Neuronal stem cell (in vitro differentiated cells): ENCODE results near the gene GPSM1.

ENCODE experiments used
- DNase-seq: peaks from one replicate; pipeline ENCODE4 v3.0.0-alpha.2; 2013; ENCODE audit warnings: low spot score
- H2AFZ ChIP-seq: one replicate; pipeline ENCODE4 v1.6.1; 2013; ENCODE audit warnings: mild to moderate bottlenecking, low read length, inconsistent platforms
- H2AK5ac ChIP-seq: 2 replicates; pipeline ENCODE4 v1.6.1; 2013; ENCODE audit warnings: low read depth, mild to moderate bottlenecking, inconsistent platforms, low read length, moderate library complexity, mixed read lengths
- H2BK120ac ChIP-seq: 2 replicates; pipeline ENCODE4 v1.6.1; 2013; ENCODE audit warnings: low read depth, mild to moderate bottlenecking, inconsistent platforms, low read length, moderate library complexity, mixed read lengths
- H2BK12ac ChIP-seq: one replicate; pipeline ENCODE4 v1.6.1; 2013; ENCODE audit warnings: low read length, inconsistent platforms
- H2BK15ac ChIP-seq: 2 replicates; pipeline ENCODE4 v1.6.1; 2013; ENCODE audit warnings: mild to moderate bottlenecking, low read length, inconsistent platforms, mixed read lengths
- H2BK5ac ChIP-seq: one replicate; pipeline ENCODE4 v1.6.1; 2013; ENCODE audit warnings: inconsistent platforms, mild to moderate bottlenecking, low read length, moderate library complexity
- H3K14ac ChIP-seq: one replicate; pipeline ENCODE4 v1.6.1; 2013; ENCODE audit warnings: low read length, inconsistent platforms
- H3K18ac ChIP-seq: 2 replicates; pipeline ENCODE4 v1.6.1; 2013; ENCODE audit warnings: low read length, inconsistent platforms
- H3K23ac ChIP-seq: 2 replicates; pipeline ENCODE4 v1.6.1; 2013; ENCODE audit warnings: low read depth, mild to moderate bottlenecking, mixed read lengths, low read length, inconsistent platforms; ENCODE audit not compliant: poor library complexity
- H3K27ac ChIP-seq: replicated peaks from 3 replicates; pipeline ENCODE4 v1.5.1; 2013; ENCODE audit warnings: low read length, inconsistent platforms
- H3K27me3 ChIP-seq, 3 experiments: 2 replicates each; pipeline ENCODE4 v1.6.1; 2013; ENCODE audit warnings: low read length in 3 of 3, mild to moderate bottlenecking in 2 of 3, inconsistent platforms in 1 of 3, low read depth in 1 of 3, mixed read lengths in 1 of 3, moderate library complexity in 1 of 3; ENCODE audit not compliant: control insufficient read depth in 3 of 3, insufficient read depth in 3 of 3
- H3K36me3 ChIP-seq, 2 donors: replicated peaks in 1 of 2; 2 replicates each; pipeline ENCODE4 v1.6.1; 2013; ENCODE audit warnings: low read length in 2 of 2; ENCODE audit not compliant: control insufficient read depth in 2 of 2, insufficient read depth in 2 of 2
- H3K4ac ChIP-seq: 2 replicates; pipeline ENCODE4 v1.6.1; 2013; ENCODE audit warnings: inconsistent platforms, mild to moderate bottlenecking, low read length, moderate library complexity
- H3K4me1 ChIP-seq, 2 donors: 1 replicate in 1 of 2; 2 replicates in 1 of 2; pipeline ENCODE4 v1.6.1; 2013; ENCODE audit warnings: low read length in 2 of 2, low read depth in 1 of 2; ENCODE audit not compliant: control insufficient read depth in 2 of 2, insufficient read depth in 1 of 2
- H3K4me2 ChIP-seq: one replicate; pipeline ENCODE4 v1.6.1; 2013; ENCODE audit warnings: mild to moderate bottlenecking, low read length, inconsistent platforms; ENCODE audit not compliant: insufficient read depth, poor library complexity, severe bottlenecking
- H3K4me3 ChIP-seq, 2 donors: 2 replicates each; pipeline ENCODE4 v1.5.1; 2013; ENCODE audit warnings: low read length in 2 of 2, mild to moderate bottlenecking in 2 of 2, inconsistent platforms in 1 of 2, moderate library complexity in 1 of 2
- H3K79me1 ChIP-seq: one replicate; pipeline ENCODE4 v1.6.1; 2013; ENCODE audit warnings: low read depth, mild to moderate bottlenecking, inconsistent platforms, low read length, moderate library complexity
- H3K9ac ChIP-seq: one replicate; pipeline ENCODE4 v1.6.1; 2013; ENCODE audit warnings: mild to moderate bottlenecking, low read depth, low read length, inconsistent platforms; ENCODE audit not compliant: poor library complexity
- H3K9me3 ChIP-seq, 2 donors: replicated peaks in 1 of 2; 2 replicates each; pipeline versions ENCODE3 to v1.6.1; 2013; ENCODE audit warnings: low read length in 2 of 2, mild to moderate bottlenecking in 2 of 2, inconsistent platforms in 1 of 2, low read depth in 1 of 2, mixed read lengths in 1 of 2, moderate library complexity in 1 of 2; ENCODE audit not compliant: control insufficient read depth in 2 of 2, insufficient read depth in 1 of 2
- H4K8ac ChIP-seq: one replicate; pipeline ENCODE4 v1.6.1; 2013; ENCODE audit warnings: low read depth, mild to moderate bottlenecking, inconsistent platforms, low read length, moderate library complexity
- H4K91ac ChIP-seq: one replicate; pipeline ENCODE4 v1.6.1; 2013; ENCODE audit warnings: low read length, low read depth, mild to moderate bottlenecking, inconsistent platforms; ENCODE audit not compliant: poor library complexity
- WGBS, 2 donors: extraction: QIAGEN DNeasy Blood & Tissue Kit; methylation state at CpG; one replicate each; pipeline ENCODE4 v1.1.7; 2013; ENCODE audit warnings: missing lambda C conversion rate in 2 of 2, mixed read lengths in 1 of 2; ENCODE audit not compliant: insufficient read length in 2 of 2, insufficient replicate concordance in 1 of 2; ENCODE audit errors: extremely low coverage in 2 of 2; 5-methylcytosine and 5-hydroxymethylcytosine counted together

Gene GPSM1

DNA sequence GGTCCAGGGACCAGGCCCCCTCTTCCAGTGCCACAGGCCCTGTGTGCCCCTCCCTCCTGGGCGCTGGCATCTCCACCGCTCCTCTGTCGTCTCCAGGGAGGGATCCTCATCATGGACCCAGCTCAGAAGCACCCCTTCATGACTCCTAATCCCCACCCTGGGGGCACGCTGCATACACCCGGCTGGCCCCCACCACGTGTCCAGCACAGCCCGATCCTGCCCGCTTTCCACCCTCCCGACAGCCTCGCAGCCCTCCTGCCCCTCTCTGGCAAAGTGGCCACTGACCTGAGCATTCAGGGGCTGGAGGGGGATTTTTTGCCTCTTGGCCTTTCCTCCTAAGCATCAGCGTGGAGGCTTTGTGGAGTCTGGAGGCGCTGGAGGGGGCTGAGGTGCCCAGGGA lies 24.8 kb upstream of the GPSM1 start:
- no CpG with 5 or more reads among the region's 12 CpGs for WGBS, 2 donors
- H3K9me3 ChIP-seq: peaks cover 0 to 5% of the 10 kb centered on the region in 2 donors
- no peak overlapping the region for H2BK120ac ChIP-seq
- H3K14ac ChIP-seq: peak overlapping the region; percentile 71
- H3K9ac ChIP-seq: peak overlapping the region; percentile 70
- no peak overlapping the region for H2BK5ac ChIP-seq
- H3K4me2 ChIP-seq: no peak overlapping the region
- H3K79me1 ChIP-seq: no peaks in the 10 kb centered on the region
- peaks cover 5 to 13% of the 10 kb centered on the region in 2 donors for H3K4me1 ChIP-seq
- peak overlapping the region; percentile 17 for H4K8ac ChIP-seq
- peak overlapping the region; percentile 41 for H2BK12ac ChIP-seq
- no peak for DNase-seq
- peaks cover 0 to 2% of the 10 kb centered on the region in 2 donors for H3K36me3 ChIP-seq
- no peak overlapping the region for H2AFZ ChIP-seq
- peak overlapping the region; percentile 75 for H2BK15ac ChIP-seq
- peak overlapping the region; percentile 48 for H3K18ac ChIP-seq
- H4K91ac ChIP-seq: no peak overlapping the region
- peaks cover 0 to 14% (median 2%) of the 10 kb centered on the region in 3 experiments for H3K27me3 ChIP-seq
- peak overlapping the region; percentile 90 for H2AK5ac ChIP-seq
- no peak overlapping the region for H3K4ac ChIP-seq
- H3K4me3 ChIP-seq: no peak overlapping the region
- peak overlapping the region; percentile 73 for H3K23ac ChIP-seq
- H3K27ac ChIP-seq: no peak overlapping the region

- peak overlapping the region; percentile 6 for H2BK15ac ChIP-seq
- peaks cover 0 to 2% of the 10 kb centered on the region in 2 donors for H3K36me3 ChIP-seq
- no CpG with 5 or more reads among the region's 34 CpGs for WGBS, 2 donors
- peak overlapping the region; percentile 90 for H2AK5ac ChIP-seq
- DNase-seq: no peak
- no peak overlapping the region for H4K91ac ChIP-seq
- H3K18ac ChIP-seq: peak overlapping the region; percentile 57
- H3K9me3 ChIP-seq: peaks cover 0 to 7% of the 10 kb centered on the region in 2 donors
- H3K27me3 ChIP-seq: peaks cover 0 to 14% (median 3%) of the 10 kb centered on the region in 3 experiments
- H3K4me3 ChIP-seq: no peak overlapping the region
- H2AFZ ChIP-seq: no peak overlapping the region
- no peak overlapping the region for H4K8ac ChIP-seq
- H2BK5ac ChIP-seq: peak overlapping the region; percentile 87
- H3K14ac ChIP-seq: peak overlapping the region; percentile 71
- H3K4me2 ChIP-seq: no peak overlapping the region
- no peak overlapping the region for H2BK120ac ChIP-seq
- no peak overlapping the region for H3K9ac ChIP-seq
- H3K27ac ChIP-seq: no peak overlapping the region
- peak overlapping the region; percentile 6 for H2BK12ac ChIP-seq
- H3K4ac ChIP-seq: peak overlapping the region; percentile 17
- peak overlapping the region; percentile 80 for H3K23ac ChIP-seq
- no peaks in the 10 kb centered on the region for H3K79me1 ChIP-seq
- peaks cover 5 to 8% of the 10 kb centered on the region in 2 donors for H3K4me1 ChIP-seq
These were observed 24.1 kb upstream of the GPSM1 start for GRCh38 chr9:136303066-136303824.

DNA sequence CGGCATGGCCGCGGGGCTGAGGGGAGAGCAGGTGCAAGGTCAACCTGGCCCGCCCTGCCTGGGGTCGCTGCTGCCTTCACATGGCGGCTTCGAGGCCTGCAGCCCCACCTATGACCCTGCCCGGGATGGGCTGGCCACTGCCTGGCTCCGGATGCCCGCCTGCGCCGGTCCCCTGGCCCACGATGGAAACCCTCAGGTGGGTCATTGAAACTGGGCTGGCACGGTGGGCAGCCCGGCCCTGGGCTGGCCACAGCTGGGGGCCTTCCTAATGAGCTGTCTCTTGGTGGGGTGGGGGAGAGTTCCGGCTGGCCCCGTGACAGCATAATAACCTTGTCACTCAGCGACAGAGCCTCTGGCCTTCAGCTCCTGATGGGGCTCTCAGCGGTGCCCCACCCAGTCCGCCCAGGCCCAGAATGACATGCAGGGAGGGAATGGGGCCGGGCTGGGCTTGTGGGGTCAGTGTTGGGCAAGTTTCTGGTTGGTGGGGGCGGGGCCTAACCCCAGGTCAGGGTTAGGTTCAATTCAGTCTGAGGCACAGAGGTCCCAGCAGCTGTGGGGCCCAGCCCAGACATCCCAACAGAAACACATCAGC lies 23.4 kb upstream of the GPSM1 start, which contains the start of gene CCDC187:
TSS of gene CCDC187 (minus strand) at position 270 of the 592 bp plus-strand sequence. CDS start at position 6, 264 bp downstream.
- no peak within 1 kb of the TSS for H3K4me3 ChIP-seq
- no peak within 1 kb of the TSS for H2BK120ac ChIP-seq
- peaks cover 0 to 2% of the 10 kb centered on the region in 2 donors for H3K36me3 ChIP-seq
- peak within 1 kb of the TSS; percentile 60 for H3K18ac ChIP-seq
- H3K9ac ChIP-seq: no peak within 1 kb of the TSS
- peak within 1 kb of the TSS; percentile 90 for H2AK5ac ChIP-seq
- H2BK5ac ChIP-seq: peak within 1 kb of the TSS; percentile 87
- no peak within 1 kb of the TSS for H4K8ac ChIP-seq
- H3K79me1 ChIP-seq: no peaks in the 10 kb centered on the region
- WGBS, 2 donors: no CpG with 5 or more reads among the region's 22 CpGs
- peak within 1 kb of the TSS; percentile 80 for H3K23ac ChIP-seq
- peaks cover 0 to 10% of the 10 kb centered on the region in 2 donors for H3K9me3 ChIP-seq
- H3K27ac ChIP-seq: no peak within 1 kb of the TSS
- peak within 1 kb of the TSS; percentile 58 for H2BK12ac ChIP-seq
- no peak within 1 kb of the TSS for H4K91ac ChIP-seq
- H3K27me3 ChIP-seq: peaks cover 0 to 14% (median 3%) of the 10 kb centered on the region in 3 experiments
- H3K4me2 ChIP-seq: no peak within 1 kb of the TSS
- H3K4ac ChIP-seq: peak within 1 kb of the TSS; percentile 17
- H3K14ac ChIP-seq: peak within 1 kb of the TSS; percentile 71
- no peak for DNase-seq
- peaks cover 5 to 8% of the 10 kb centered on the region in 2 donors for H3K4me1 ChIP-seq
- peak within 1 kb of the TSS; percentile 30 for H2AFZ ChIP-seq
- H2BK15ac ChIP-seq: peak within 1 kb of the TSS; percentile 52

DNA sequence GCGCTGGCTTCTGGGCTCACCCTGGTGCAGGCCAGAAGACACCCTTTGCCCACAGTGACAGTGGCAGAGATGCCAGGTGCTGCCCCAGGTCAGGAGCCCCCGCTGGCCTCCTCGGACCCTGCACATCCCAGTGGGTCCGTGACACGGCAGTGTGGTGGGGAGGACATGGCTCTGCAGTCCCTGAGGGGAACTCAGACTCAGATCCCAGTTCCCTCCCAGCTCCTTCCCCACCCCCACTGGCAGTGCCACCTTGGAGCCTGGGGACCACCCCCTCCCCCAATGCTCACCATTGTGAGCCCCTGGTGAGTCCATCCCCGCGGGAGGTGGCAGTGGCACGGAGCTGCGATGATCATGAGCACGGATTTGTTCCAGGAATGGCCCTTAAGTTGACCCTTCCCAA lies 22.9 kb upstream of the GPSM1 start:
- Histone ChIP-seq H2BK120ac (no peak overlapping the region), H2BK15ac (peak overlapping the region; percentile 52), H3K4ac (no peak overlapping the region), H3K14ac (peak overlapping the region; percentile 21), H3K36me3 (peaks cover 0 to 2% of the 10 kb centered on the region in 2 donors), H4K8ac (no peak overlapping the region), H3K79me1 (no peaks in the 10 kb centered on the region), H2BK5ac (no peak overlapping the region), H3K18ac (peak overlapping the region; percentile 60), H3K4me3 (no peak overlapping the region), H3K27me3 (peaks cover 0 to 14% (median 3%) of the 10 kb centered on the region in 3 experiments), H2AK5ac (peak overlapping the region; percentile 79), H3K4me2 (no peak overlapping the region), H3K27ac (no peak overlapping the region), H2BK12ac (peak overlapping the region; percentile 58), H4K91ac (no peak overlapping the region), H3K23ac (no peak overlapping the region), H3K9me3 (peaks cover 0 to 10% of the 10 kb centered on the region in 2 donors), H3K9ac (no peak overlapping the region), H2AFZ (no peak overlapping the region), H3K4me1 (peaks cover 5 to 8% of the 10 kb centered on the region in 2 donors)
- no CpG with 5 or more reads among the region's 10 CpGs for WGBS, 2 donors
- no peak for DNase-seq
